Measurements from ENCODE around the gene LAMA3.

The LAMA3 gene

DNA sequence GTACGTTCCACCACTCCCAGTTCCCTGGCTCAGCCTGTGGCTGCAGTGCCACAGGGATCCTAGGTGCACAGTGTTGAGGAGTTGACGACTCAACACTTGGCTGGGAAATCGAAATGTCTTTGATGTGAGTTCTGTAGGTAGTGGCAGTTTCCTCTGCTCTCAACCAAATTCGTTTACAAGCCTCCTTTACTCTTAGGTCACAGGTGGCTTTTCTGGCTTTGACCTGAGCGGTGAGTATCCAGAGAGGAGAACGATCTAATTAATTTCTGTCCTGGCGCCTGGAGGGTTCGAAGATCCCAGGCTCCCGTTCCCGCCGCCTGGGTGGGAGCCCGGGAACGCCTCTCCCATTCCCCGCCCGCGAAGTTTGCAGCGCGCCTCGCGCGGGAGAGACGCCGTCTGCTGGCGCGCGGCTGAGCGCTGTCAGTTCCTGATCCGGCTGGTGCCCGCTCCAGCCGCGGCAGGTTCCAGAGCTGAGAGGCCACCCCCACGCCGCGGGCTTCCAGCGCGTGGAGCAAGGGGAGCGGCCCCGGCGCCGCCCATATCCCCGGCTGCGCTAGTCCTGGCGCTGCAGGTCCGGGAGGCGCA lies at the start of gene LAMA3 (continued):
- TF ChIP-seq ZNF112 (tag by site-specific recombination; IDR thresholded peaks at IDR 0.05): no peak
- TF ChIP-seq, protein P1, sequence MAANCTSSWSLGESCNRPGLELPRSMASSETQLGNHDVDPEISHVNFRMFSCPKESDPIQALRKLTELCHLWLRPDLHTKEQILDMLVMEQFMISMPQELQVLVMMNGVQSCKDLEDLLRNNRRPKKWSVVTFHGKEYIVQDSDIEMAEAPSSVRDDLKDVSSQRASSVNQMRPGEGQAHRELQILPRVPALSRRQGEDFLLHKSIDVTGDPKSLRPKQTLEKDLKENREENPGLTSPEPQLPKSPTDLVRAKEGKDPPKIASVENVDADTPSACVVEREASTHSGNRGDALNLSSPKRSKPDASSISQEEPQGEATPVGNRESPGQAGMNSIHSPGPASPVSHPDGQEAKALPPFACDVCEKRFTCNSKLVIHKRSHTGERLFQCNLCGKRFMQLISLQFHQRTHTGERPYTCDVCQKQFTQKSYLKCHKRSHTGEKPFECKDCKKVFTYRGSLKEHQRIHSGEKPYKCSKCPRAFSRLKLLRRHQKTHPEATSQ (tag by site-specific recombination; IDR thresholded peaks at IDR 0.05): no peak
- TF ChIP-seq FEZF1 (tag by site-specific recombination; IDR thresholded peaks at IDR 0.05): peak; percentile 32; the same call in 1 of the 2 replicates
- peak; percentile 63 for TF ChIP-seq GLIS1 (tag by site-specific recombination; IDR thresholded peaks at IDR 0.05)
- TF ChIP-seq ZFHX2 (tag by site-specific recombination; conservative IDR thresholded peaks at IDR 0.05): peak; percentile 68
- TF ChIP-seq ZBTB1 (tag by site-specific recombination; IDR thresholded peaks at IDR 0.05): no peak
- peak; percentile 69 for TF ChIP-seq ZFP37 (tag by site-specific recombination; IDR thresholded peaks at IDR 0.05)
- peak; percentile 29 for TF ChIP-seq ZNF335 (tag by site-specific recombination; conservative IDR thresholded peaks at IDR 0.05)
- TF ChIP-seq ZNF202 (tag by site-specific recombination; IDR thresholded peaks at IDR 0.05; ENCODE audit: borderline replicate concordance): no peak
- TF ChIP-seq, protein P2, sequence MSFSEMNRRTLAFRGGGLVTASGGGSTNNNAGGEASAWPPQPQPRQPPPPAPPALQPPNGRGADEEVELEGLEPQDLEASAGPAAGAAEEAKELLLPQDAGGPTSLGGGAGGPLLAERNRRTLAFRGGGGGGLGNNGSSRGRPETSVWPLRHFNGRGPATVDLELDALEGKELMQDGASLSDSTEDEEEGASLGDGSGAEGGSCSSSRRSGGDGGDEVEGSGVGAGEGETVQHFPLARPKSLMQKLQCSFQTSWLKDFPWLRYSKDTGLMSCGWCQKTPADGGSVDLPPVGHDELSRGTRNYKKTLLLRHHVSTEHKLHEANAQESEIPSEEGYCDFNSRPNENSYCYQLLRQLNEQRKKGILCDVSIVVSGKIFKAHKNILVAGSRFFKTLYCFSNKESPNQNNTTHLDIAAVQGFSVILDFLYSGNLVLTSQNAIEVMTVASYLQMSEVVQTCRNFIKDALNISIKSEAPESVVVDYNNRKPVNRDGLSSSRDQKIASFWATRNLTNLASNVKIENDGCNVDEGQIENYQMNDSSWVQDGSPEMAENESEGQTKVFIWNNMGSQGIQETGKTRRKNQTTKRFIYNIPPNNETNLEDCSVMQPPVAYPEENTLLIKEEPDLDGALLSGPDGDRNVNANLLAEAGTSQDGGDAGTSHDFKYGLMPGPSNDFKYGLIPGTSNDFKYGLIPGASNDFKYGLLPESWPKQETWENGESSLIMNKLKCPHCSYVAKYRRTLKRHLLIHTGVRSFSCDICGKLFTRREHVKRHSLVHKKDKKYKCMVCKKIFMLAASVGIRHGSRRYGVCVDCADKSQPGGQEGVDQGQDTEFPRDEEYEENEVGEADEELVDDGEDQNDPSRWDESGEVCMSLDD (tag by site-specific recombination; IDR thresholded peaks at IDR 0.05): peak; percentile 28; the same call in 1 of the 2 replicates
- TF ChIP-seq, protein P3, sequence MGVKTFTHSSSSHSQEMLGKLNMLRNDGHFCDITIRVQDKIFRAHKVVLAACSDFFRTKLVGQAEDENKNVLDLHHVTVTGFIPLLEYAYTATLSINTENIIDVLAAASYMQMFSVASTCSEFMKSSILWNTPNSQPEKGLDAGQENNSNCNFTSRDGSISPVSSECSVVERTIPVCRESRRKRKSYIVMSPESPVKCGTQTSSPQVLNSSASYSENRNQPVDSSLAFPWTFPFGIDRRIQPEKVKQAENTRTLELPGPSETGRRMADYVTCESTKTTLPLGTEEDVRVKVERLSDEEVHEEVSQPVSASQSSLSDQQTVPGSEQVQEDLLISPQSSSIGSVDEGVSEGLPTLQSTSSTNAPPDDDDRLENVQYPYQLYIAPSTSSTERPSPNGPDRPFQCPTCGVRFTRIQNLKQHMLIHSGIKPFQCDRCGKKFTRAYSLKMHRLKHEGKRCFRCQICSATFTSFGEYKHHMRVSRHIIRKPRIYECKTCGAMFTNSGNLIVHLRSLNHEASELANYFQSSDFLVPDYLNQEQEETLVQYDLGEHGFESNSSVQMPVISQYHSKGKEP (tag by site-specific recombination; IDR thresholded peaks at IDR 0.05): no peak
- TF ChIP-seq, protein P4, sequence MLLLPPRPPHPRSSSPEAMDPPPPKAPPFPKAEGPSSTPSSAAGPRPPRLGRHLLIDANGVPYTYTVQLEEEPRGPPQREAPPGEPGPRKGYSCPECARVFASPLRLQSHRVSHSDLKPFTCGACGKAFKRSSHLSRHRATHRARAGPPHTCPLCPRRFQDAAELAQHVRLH (tag by site-specific recombination; IDR thresholded peaks at IDR 0.05): no peak
- TF ChIP-seq ZSCAN16 (tag by site-specific recombination; IDR thresholded peaks at IDR 0.05): no peak
- no peak for TF ChIP-seq ZNF239 (tag by site-specific recombination; IDR thresholded peaks at IDR 0.05)
- TF ChIP-seq ZNF292 (tag by site-specific recombination; IDR thresholded peaks at IDR 0.05; ENCODE audit: borderline replicate concordance, low read depth): no peak
- TF ChIP-seq, protein P5, sequence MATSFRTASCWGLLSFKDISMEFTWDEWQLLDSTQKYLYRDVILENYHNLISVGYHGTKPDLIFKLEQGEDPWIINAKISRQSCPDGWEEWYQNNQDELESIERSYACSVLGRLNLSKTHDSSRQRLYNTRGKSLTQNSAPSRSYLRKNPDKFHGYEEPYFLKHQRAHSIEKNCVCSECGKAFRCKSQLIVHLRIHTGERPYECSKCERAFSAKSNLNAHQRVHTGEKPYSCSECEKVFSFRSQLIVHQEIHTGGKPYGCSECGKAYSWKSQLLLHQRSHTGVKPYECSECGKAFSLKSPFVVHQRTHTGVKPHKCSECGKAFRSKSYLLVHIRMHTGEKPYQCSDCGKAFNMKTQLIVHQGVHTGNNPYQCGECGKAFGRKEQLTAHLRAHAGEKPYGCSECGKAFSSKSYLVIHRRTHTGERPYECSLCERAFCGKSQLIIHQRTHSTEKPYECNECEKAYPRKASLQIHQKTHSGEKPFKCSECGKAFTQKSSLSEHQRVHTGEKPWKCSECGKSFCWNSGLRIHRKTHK (tag by site-specific recombination; IDR thresholded peaks at IDR 0.05): no peak
- 0 out of 2 replicates have a peak, but pooled peaks have one; percentile 10 for TF ChIP-seq ZNF223 (tag by site-specific recombination; IDR thresholded peaks at IDR 0.05)
- TF ChIP-seq, protein P6, sequence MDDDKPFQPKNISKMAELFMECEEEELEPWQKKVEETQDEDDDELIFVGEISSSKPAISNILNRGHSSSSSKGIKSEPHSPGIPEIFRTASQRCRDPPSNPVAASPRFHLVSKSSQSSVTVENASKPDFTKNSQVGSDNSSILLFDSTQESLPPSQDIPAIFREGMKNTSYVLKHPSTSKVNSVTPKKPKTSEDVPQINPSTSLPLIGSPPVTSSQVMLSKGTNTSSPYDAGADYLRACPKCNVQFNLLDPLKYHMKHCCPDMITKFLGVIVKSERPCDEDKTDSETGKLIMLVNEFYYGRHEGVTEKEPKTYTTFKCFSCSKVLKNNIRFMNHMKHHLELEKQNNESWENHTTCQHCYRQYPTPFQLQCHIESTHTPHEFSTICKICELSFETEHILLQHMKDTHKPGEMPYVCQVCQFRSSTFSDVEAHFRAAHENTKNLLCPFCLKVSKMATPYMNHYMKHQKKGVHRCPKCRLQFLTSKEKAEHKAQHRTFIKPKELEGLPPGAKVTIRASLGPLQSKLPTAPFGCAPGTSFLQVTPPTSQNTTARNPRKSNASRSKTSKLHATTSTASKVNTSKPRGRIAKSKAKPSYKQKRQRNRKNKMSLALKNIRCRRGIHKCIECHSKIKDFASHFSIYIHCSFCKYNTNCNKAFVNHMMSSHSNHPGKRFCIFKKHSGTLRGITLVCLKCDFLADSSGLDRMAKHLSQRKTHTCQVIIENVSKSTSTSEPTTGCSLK (tag by site-specific recombination; IDR thresholded peaks at IDR 0.05): no peak
- TF ChIP-seq ZNF510 (tag by site-specific recombination; IDR thresholded peaks at IDR 0.05; ENCODE audit: insufficient replicate concordance): no peak
- no peak for TF ChIP-seq SALL2 (tag by site-specific recombination; IDR thresholded peaks at IDR 0.05; ENCODE audit: borderline replicate concordance)
- no peak for TF ChIP-seq ZNF311 (tag by site-specific recombination; IDR thresholded peaks at IDR 0.05; ENCODE audit: borderline replicate concordance)
- no peak for TF ChIP-seq SETDB1 (IDR thresholded peaks at IDR 0.05; ENCODE audit: insufficient read length, low read length)
- TF ChIP-seq, protein P7, sequence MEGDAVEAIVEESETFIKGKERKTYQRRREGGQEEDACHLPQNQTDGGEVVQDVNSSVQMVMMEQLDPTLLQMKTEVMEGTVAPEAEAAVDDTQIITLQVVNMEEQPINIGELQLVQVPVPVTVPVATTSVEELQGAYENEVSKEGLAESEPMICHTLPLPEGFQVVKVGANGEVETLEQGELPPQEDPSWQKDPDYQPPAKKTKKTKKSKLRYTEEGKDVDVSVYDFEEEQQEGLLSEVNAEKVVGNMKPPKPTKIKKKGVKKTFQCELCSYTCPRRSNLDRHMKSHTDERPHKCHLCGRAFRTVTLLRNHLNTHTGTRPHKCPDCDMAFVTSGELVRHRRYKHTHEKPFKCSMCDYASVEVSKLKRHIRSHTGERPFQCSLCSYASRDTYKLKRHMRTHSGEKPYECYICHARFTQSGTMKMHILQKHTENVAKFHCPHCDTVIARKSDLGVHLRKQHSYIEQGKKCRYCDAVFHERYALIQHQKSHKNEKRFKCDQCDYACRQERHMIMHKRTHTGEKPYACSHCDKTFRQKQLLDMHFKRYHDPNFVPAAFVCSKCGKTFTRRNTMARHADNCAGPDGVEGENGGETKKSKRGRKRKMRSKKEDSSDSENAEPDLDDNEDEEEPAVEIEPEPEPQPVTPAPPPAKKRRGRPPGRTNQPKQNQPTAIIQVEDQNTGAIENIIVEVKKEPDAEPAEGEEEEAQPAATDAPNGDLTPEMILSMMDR (tag by site-specific recombination; IDR thresholded peaks at IDR 0.05): peak; percentile 83
- no peak for TF ChIP-seq ZNF530 (tag by site-specific recombination; IDR thresholded peaks at IDR 0.05; ENCODE audit: low read depth)
- 0 out of 2 replicates have a peak, but pooled peaks have one; percentile 29 for TF ChIP-seq ZBTB7A (tag by site-specific recombination; IDR thresholded peaks at IDR 0.05; ENCODE audit: low read depth)
